B cell (primary cell): Measurements from ENCODE around the gene AHRR. TPM values are rescaled to one million over a fixed set of nuclear protein-coding genes. Genes with fewer than 3 reads are reported as not detected.

Experiments used
- ATAC-seq: fragments of 200-7000 bp; cut with Tn5 transposase; one replicate; pipeline ENCODE4 v1.10.0; 2021; ENCODE audit warnings: low read depth, mild to moderate bottlenecking, moderate number of reproducible peaks, moderate library complexity
- CTCF ChIA-PET: fragments of 350-600 bp; sonication (Branson Sonifier 250); formaldehyde crosslinking; loops from one replicate; lab custom pipeline; 2021; ENCODE audit warnings: antibody characterized with exemption, inconsistent platforms; lab: Charles Lee
- POLR2A ChIA-PET: fragments of 350-600 bp; sonication (Branson Sonifier 250); formaldehyde crosslinking; loops from one replicate; lab custom pipeline; 2021; ENCODE audit warnings: antibody characterized with exemption; lab: Charles Lee
- DNase-seq: peaks from one replicate; pipeline ENCODE4 v3.0.0; 2013
- H2AFZ ChIP-seq: 2 replicates; pipeline ENCODE4 v1.6.1; 2012; ENCODE audit warnings: mild to moderate bottlenecking, low read depth, low read length; ENCODE audit not compliant: insufficient read depth, poor library complexity, severe bottlenecking
- H3K27ac ChIP-seq, 2 donors: 1 replicate in 1 of 2; 2 replicates in 1 of 2; pipeline ENCODE4 v1.5.1; 2012 to 2013; ENCODE audit warnings: low read length in 2 of 2, mild to moderate bottlenecking in 2 of 2, moderate library complexity in 1 of 2
- H3K27me3 ChIP-seq, 4 experiments: fragments of 200-600 bp in 1 of 4; sonication (generic) in 1 of 4; replicated peaks in 1 of 4; 1 replicate in 2 of 4; 2 replicates in 2 of 4; pipeline versions ENCODE4 v1.6.1 to v1.7.0; 2013 to 2016; ENCODE audit warnings: low read length in 3 of 4, mild to moderate bottlenecking in 2 of 4, mixed read lengths in 1 of 4, moderate library complexity in 1 of 4; ENCODE audit not compliant: insufficient read depth in 4 of 4, control insufficient read depth in 3 of 4; ENCODE audit errors: control extremely low read depth in 1 of 4
- H3K36me3 ChIP-seq, 2 experiments: replicated peaks in 1 of 2; 1 replicate in 1 of 2; 2 replicates in 1 of 2; pipeline versions ENCODE4 v1.6.1 to v1.7.1; 2013; ENCODE audit warnings: low read length in 1 of 2; ENCODE audit not compliant: insufficient read depth in 2 of 2, control insufficient read depth in 1 of 2; ENCODE audit errors: control extremely low read depth in 1 of 2, extremely low read depth in 1 of 2
- H3K4me1 ChIP-seq, 2 donors: fragments of 200-600 bp in 1 of 2; sonication (generic) in 1 of 2; 1 replicate in 1 of 2; 2 replicates in 1 of 2; pipeline versions ENCODE4 v1.5.1 to v1.6.1; 2013 to 2017; ENCODE audit warnings: low read length in 2 of 2; ENCODE audit not compliant: control insufficient read depth in 2 of 2, insufficient read depth in 2 of 2
- H3K4me2 ChIP-seq: replicated peaks from 2 replicates; pipeline ENCODE3; 2012; ENCODE audit warnings: mild to moderate bottlenecking, low read depth, low read length; ENCODE audit not compliant: poor library complexity, severe bottlenecking
- H3K4me3 ChIP-seq, 5 experiments: fragments of 200-600 bp in 1 of 5; sonication (generic) in 1 of 5; 1 replicate in 3 of 5; 2 replicates in 2 of 5; pipeline versions ENCODE4 v1.5.1 to v1.7.0; 2011 to 2016; ENCODE audit warnings: low read length in 4 of 5, mild to moderate bottlenecking in 4 of 5, low read depth in 2 of 5, control low read depth in 1 of 5, moderate library complexity in 1 of 5; ENCODE audit not compliant: insufficient read depth in 1 of 5; ENCODE audit errors: control extremely low read depth in 1 of 5, extremely low read depth in 1 of 5
- H3K79me2 ChIP-seq: fragments of 200-600 bp; sonication (generic); one replicate; pipeline ENCODE4 v1.6.0; 2016; ENCODE audit warnings: low read length; ENCODE audit not compliant: control insufficient read depth, insufficient read depth
- H3K9ac ChIP-seq: fragments of 200-600 bp; sonication (generic); 2 replicates; pipeline ENCODE4 v1.6.1; 2017; ENCODE audit warnings: mild to moderate bottlenecking, low read length, moderate library complexity
- H3K9me3 ChIP-seq, 3 donors: one replicate each; pipeline versions ENCODE4 v1.6.1 to v1.7.1; 2013; ENCODE audit warnings: low read length in 2 of 3; ENCODE audit not compliant: control insufficient read depth in 2 of 3, insufficient read depth in 1 of 3; ENCODE audit errors: control extremely low read depth in 1 of 3
- H4K20me1 ChIP-seq: 2 replicates; pipeline ENCODE4 v1.6.0; 2012; ENCODE audit warnings: mild to moderate bottlenecking, low read length; ENCODE audit not compliant: insufficient read depth, control insufficient read depth, poor library complexity, severe bottlenecking
- H3K27ac Mint-ChIP-seq: one replicate; pipeline ENCODE4 v1.8.0; 2021; ENCODE audit warnings: mixed read lengths
- H3K27me3 Mint-ChIP-seq: one replicate; pipeline ENCODE4 v1.8.0; 2021; ENCODE audit warnings: mixed read lengths
- H3K4me1 Mint-ChIP-seq: one replicate; pipeline ENCODE4 v1.8.0; 2021; ENCODE audit warnings: mixed read lengths
- H3K4me3 Mint-ChIP-seq: one replicate; pipeline ENCODE4 v1.8.0; 2021; ENCODE audit warnings: mixed read lengths
- H3K9me3 Mint-ChIP-seq: one replicate; pipeline ENCODE4 v1.8.0; 2022; ENCODE audit warnings: mixed read lengths; ENCODE audit not compliant: insufficient read depth
- EZH2 ChIP-seq: IDR thresholded peaks from 2 replicates; pipeline ENCODE4 v1.6.1; 2012; ENCODE audit warnings: borderline replicate concordance, low read depth, mild to moderate bottlenecking, moderate library complexity, low read length; ENCODE audit not compliant: insufficient read depth, poor library complexity, severe bottlenecking
- WGBS: methylation state at CpG from one replicate; pipeline ENCODE4 v1.1.5; 2013; ENCODE audit warnings: missing lambda C conversion rate; ENCODE audit not compliant: insufficient coverage; 5-methylcytosine and 5-hydroxymethylcytosine counted together
- intact Hi-C: fragments of 100-400 bp; cut with micrococcal nuclease; formaldehyde crosslinking; loops from one replicate; pipeline ENCODE4 v1.10.0; 2022
- polyA plus RNA-seq: library from polyadenylated mRNA; depleted of rRNA; stranded (reverse); fragments of >200 nt; gene quantifications from 2 replicates; pipeline ENCODE4 v1.2.3, GENCODE V29; 2012
- total RNA-seq, 2 donors: library from RNA; stranded (reverse); fragments of 120-200 nt in 1 of 2; gene quantifications; 1 replicate in 1 of 2; 2 replicates in 1 of 2; pipeline versions ENCODE4 v1.2.3 to v1.2.4, GENCODE V29; 2013 to 2022
- TF ChIP-seq, protein P1 (sequence below): fragments of 200-600 bp; IDR thresholded peaks from one replicate; pipeline ENCODE4 v1.8.0; 2022; ENCODE audit warnings: antibody characterized with exemption, mild to moderate bottlenecking

The AHRR gene
- total and polyA plus RNA-seq, 2 donors (not counting 1 experiment from before 2014, with no cell fraction given): 0.13 to 1.7 TPM

GRCh38 chr5:417301-418161 is 96.0 kb downstream of the AHRR start:
- Histone ChIP-seq H3K9me3 (peaks cover 0 to 4% (median 0%) of the 10 kb centered on the region in 3 donors), H3K79me2 (no peaks in the 10 kb centered on the region), H2AFZ (no peak overlapping the region), H3K9ac (no peak overlapping the region), H3K4me3 (no peak overlapping the region), H3K4me1 (no peaks in the 10 kb centered on the region), H3K4me2 (no peak overlapping the region), H3K36me3 (no peaks in the 10 kb centered on the region), H3K27me3 (no peaks in the 10 kb centered on the region), H4K20me1 (no peaks in the 10 kb centered on the region), H3K27ac (no peak overlapping the region)
- H3K9me3 Mint-ChIP-seq: no peaks in the 10 kb centered on the region
- H3K27ac Mint-ChIP-seq: no peak overlapping the region
- CTCF ChIA-PET: interaction anchor here (0.7 kb wide), 1 partner anchor 41 kb away, joined by 3 read pairs; no protein-coding TSS in a partner anchor
- H3K4me3 Mint-ChIP-seq: no peak overlapping the region
- intact Hi-C loops: no loop called here
- no peaks in the 10 kb centered on the region for H3K27me3 Mint-ChIP-seq
- TF ChIP-seq, protein P1, sequence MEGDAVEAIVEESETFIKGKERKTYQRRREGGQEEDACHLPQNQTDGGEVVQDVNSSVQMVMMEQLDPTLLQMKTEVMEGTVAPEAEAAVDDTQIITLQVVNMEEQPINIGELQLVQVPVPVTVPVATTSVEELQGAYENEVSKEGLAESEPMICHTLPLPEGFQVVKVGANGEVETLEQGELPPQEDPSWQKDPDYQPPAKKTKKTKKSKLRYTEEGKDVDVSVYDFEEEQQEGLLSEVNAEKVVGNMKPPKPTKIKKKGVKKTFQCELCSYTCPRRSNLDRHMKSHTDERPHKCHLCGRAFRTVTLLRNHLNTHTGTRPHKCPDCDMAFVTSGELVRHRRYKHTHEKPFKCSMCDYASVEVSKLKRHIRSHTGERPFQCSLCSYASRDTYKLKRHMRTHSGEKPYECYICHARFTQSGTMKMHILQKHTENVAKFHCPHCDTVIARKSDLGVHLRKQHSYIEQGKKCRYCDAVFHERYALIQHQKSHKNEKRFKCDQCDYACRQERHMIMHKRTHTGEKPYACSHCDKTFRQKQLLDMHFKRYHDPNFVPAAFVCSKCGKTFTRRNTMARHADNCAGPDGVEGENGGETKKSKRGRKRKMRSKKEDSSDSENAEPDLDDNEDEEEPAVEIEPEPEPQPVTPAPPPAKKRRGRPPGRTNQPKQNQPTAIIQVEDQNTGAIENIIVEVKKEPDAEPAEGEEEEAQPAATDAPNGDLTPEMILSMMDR: no peak
- TF ChIP-seq EZH2: no peak
- POLR2A ChIA-PET: no interaction called here
- H3K4me1 Mint-ChIP-seq: peaks cover 5% of the 10 kb centered on the region
- ATAC-seq (no peak), DNase-seq (no peak)
- WGBS: 97% methylated on average over 14 of the region's 14 CpGs
